ENCODE results near the gene SRSF5. TPM values are rescaled to one million over a fixed set of nuclear protein-coding genes. Genes with fewer than 3 reads are reported as not detected.

The SRSF5 gene
- total RNA-seq, 1 experiment from 2014 or later, result 310 TPM

DNA sequence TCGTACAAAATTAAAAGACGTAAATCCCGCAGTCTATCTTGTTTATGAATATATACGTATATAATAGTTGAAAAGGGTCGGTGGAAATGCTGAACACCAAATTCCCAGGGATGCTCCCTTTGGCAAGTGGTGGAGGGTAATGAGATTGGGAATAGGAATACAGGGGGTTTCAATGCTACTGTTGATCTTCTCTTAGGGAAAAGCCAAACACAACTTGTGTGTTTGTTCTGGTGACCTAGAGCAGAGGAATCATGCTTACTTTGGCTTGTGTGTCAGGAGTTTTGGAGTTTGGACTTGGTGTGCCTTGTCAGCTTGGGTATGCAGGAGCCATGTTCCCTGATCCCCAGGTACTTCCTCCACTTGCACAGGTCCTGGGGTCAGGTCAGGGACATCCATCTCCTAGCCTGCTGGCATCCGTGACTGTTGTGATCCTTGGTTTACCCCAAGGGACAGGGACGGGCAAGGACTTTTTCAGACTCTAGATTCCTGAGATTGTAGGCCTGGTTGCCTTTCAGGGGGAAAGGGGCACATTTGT lies 26.0 kb downstream of the SRSF5 start:
- no peak overlapping the region for H3K27ac Mint-ChIP-seq (ENCODE audit: unreplicated experiment)
- BruUV-seq (replicated peaks), result no TSS peak
- no peaks in the 10 kb centered on the region for H3K36me3 Mint-ChIP-seq (ENCODE audit: insufficient read depth, unreplicated experiment)
- POLR2A ChIA-PET, result no interaction called here
- no peaks in the 10 kb centered on the region for H3K9me3 Mint-ChIP-seq (ENCODE audit: unreplicated experiment)
- CTCF ChIA-PET, result no interaction called here
- no peak for DNase-seq
- H3K4me1 Mint-ChIP-seq (ENCODE audit: low read depth, unreplicated experiment), result peaks cover 18% of the 10 kb centered on the region
- Histone ChIP-seq H3K9me3 (no peaks in the 10 kb centered on the region), H3K27me3 (replicated peaks; ENCODE audit: control insufficient read depth, insufficient read depth, low read length) (no peaks in the 10 kb centered on the region), H3K4me1 (peaks cover 19% of the 10 kb centered on the region), H3K36me3 (ENCODE audit: control insufficient read depth, insufficient read depth, low read length) (no peaks in the 10 kb centered on the region), H3K4me3 (ENCODE audit: low read depth, low read length) (no peak overlapping the region)
- intact Hi-C loops (cut with micrococcal nuclease; ENCODE audit: unreplicated experiment), result no loop called here
- no peaks in the 10 kb centered on the region for H3K27me3 Mint-ChIP-seq (ENCODE audit: insufficient read depth, unreplicated experiment)
- TF ChIP-seq, protein P1, sequence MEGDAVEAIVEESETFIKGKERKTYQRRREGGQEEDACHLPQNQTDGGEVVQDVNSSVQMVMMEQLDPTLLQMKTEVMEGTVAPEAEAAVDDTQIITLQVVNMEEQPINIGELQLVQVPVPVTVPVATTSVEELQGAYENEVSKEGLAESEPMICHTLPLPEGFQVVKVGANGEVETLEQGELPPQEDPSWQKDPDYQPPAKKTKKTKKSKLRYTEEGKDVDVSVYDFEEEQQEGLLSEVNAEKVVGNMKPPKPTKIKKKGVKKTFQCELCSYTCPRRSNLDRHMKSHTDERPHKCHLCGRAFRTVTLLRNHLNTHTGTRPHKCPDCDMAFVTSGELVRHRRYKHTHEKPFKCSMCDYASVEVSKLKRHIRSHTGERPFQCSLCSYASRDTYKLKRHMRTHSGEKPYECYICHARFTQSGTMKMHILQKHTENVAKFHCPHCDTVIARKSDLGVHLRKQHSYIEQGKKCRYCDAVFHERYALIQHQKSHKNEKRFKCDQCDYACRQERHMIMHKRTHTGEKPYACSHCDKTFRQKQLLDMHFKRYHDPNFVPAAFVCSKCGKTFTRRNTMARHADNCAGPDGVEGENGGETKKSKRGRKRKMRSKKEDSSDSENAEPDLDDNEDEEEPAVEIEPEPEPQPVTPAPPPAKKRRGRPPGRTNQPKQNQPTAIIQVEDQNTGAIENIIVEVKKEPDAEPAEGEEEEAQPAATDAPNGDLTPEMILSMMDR (IDR thresholded peaks at IDR 0.05; ENCODE audit: insufficient read depth in 1 of 2, low read depth in 1 of 2, low read length in 1 of 2, severe bottlenecking in 1 of 2, unreplicated experiment in 1 of 2), result no peak
- no peak overlapping the region for H3K4me3 Mint-ChIP-seq (ENCODE audit: unreplicated experiment)

DNA sequence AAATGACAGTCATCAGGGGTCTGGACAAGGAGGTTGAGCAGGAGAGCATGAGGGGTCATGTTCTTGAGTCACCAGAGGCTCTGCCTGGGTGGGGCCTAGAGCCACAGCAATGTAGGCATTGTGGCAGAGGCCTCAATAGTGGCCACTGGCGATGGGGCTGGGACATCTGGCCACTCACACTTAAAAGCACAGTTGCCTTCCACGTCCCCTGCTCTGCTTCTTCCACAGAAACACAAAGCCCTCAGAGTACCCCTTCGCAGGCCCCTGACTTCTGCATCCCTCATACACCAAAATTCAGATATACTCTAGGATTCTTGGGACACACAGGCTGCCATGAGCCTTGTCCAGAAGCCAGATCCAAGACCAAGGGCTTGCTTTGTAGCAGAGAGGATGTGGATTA lies 27.8 kb downstream of the SRSF5 start:
- no peak for DNase-seq
- POLR2A ChIA-PET, result no interaction called here
- Mint-ChIP-seq H3K27me3 (ENCODE audit: insufficient read depth, unreplicated experiment) (no peaks in the 10 kb centered on the region), H3K9me3 (ENCODE audit: unreplicated experiment) (no peaks in the 10 kb centered on the region), H3K36me3 (ENCODE audit: insufficient read depth, unreplicated experiment) (no peaks in the 10 kb centered on the region), H3K4me3 (ENCODE audit: unreplicated experiment) (no peak overlapping the region), H3K4me1 (ENCODE audit: low read depth, unreplicated experiment) (peaks cover 21% of the 10 kb centered on the region), H3K27ac (ENCODE audit: unreplicated experiment) (no peak overlapping the region)
- H3K4me1 ChIP-seq, result peaks cover 24% of the 10 kb centered on the region
- CTCF ChIA-PET, result no interaction called here
- H3K9me3 ChIP-seq, result no peaks in the 10 kb centered on the region
- BruUV-seq (replicated peaks), result no TSS peak
- TF ChIP-seq, protein P1 (IDR thresholded peaks at IDR 0.05; ENCODE audit: insufficient read depth in 1 of 2, low read depth in 1 of 2, low read length in 1 of 2, severe bottlenecking in 1 of 2, unreplicated experiment in 1 of 2), result no peak
- H3K36me3 ChIP-seq (ENCODE audit: control insufficient read depth, insufficient read depth, low read length), result no peaks in the 10 kb centered on the region
- intact Hi-C loops (cut with micrococcal nuclease; ENCODE audit: unreplicated experiment), result no loop called here
- H3K27me3 ChIP-seq (replicated peaks; ENCODE audit: control insufficient read depth, insufficient read depth, low read length), result no peaks in the 10 kb centered on the region
- H3K4me3 ChIP-seq (ENCODE audit: low read depth, low read length), result no peak overlapping the region

DNA sequence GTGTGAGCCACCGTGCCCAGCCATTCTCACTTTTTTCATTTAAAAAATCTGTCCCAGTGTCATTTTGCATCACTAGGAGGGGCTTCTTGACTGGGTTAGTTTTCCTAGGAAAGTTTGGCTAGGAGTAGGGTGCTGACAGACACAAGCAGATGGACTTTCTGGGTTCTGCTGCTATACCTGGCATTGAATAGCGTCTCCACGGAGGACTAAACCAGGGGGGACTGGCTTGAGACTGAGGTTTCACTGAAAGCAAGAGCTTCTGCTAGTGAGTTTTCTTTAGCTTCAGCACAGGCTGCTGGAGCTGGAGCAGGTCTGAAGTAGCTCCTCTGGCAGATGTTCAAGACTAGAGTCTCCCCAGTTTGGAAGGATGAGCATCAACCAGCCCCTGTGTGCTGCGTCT lies 28.7 kb downstream of the SRSF5 start:
- POLR2A ChIA-PET, result no interaction called here
- H3K4me1 Mint-ChIP-seq (ENCODE audit: low read depth, unreplicated experiment), result peaks cover 21% of the 10 kb centered on the region
- H3K27me3 ChIP-seq (replicated peaks; ENCODE audit: control insufficient read depth, insufficient read depth, low read length), result no peaks in the 10 kb centered on the region
- BruUV-seq (replicated peaks), result no TSS peak
- intact Hi-C loops (cut with micrococcal nuclease; ENCODE audit: unreplicated experiment), result no loop called here
- H3K9me3 Mint-ChIP-seq (ENCODE audit: unreplicated experiment), result peaks cover 5% of the 10 kb centered on the region
- H3K27me3 Mint-ChIP-seq (ENCODE audit: insufficient read depth, unreplicated experiment), result no peaks in the 10 kb centered on the region
- TF ChIP-seq, protein P1 (IDR thresholded peaks at IDR 0.05; ENCODE audit: insufficient read depth in 1 of 2, low read depth in 1 of 2, low read length in 1 of 2, severe bottlenecking in 1 of 2, unreplicated experiment in 1 of 2), result no peak
- H3K27ac Mint-ChIP-seq (ENCODE audit: unreplicated experiment), result no peak overlapping the region
- peaks cover 24% of the 10 kb centered on the region for H3K4me1 ChIP-seq
- no peak overlapping the region for H3K4me3 ChIP-seq (ENCODE audit: low read depth, low read length)
- no peaks in the 10 kb centered on the region for H3K36me3 ChIP-seq (ENCODE audit: control insufficient read depth, insufficient read depth, low read length)
- DNase-seq, result no peak
- H3K4me3 Mint-ChIP-seq (ENCODE audit: unreplicated experiment), result no peak overlapping the region
- no peaks in the 10 kb centered on the region for H3K36me3 Mint-ChIP-seq (ENCODE audit: insufficient read depth, unreplicated experiment)
- H3K9me3 ChIP-seq, result no peaks in the 10 kb centered on the region
- CTCF ChIA-PET, result no interaction called here
